Gastrocnemius medialis (tissue), 4 donors: ENCODE results near the gene POLR2A. TPM values are rescaled to one million over a fixed set of nuclear protein-coding genes. Genes with fewer than 3 reads are reported as not detected.
A peak's percentile ranks its signal among the peaks of the same experiment; 100 is the strongest.

ENCODE experiments used
- ATAC-seq, 2 donors: fragments of 150-250 bp; one replicate each; pipeline ENCODE4 v1.9.1; 2016
- DNase-seq, 2 donors: peaks; one replicate each; pipeline ENCODE4 v3.0.0-alpha.2; 2019
- H3K27ac ChIP-seq, 4 donors: fragments of 200-600 bp; sonication (generic); 1 replicate in 1 of 4; 2 replicates in 3 of 4; pipeline ENCODE4 v1.5.1; 2016 to 2018; ENCODE audit warnings: mild to moderate bottlenecking in 2 of 4, moderate library complexity in 1 of 4
- H3K27me3 ChIP-seq, 3 donors: fragments of 200-600 bp; sonication (generic) in 2 of 3; 1 replicate in 1 of 3; 2 replicates in 2 of 3; pipeline versions ENCODE4 v1.5.1 to v1.6.0; 2016 to 2019; ENCODE audit warnings: mild to moderate bottlenecking in 1 of 3, moderate library complexity in 1 of 3
- H3K36me3 ChIP-seq, 2 donors: fragments of 200-600 bp; sonication (generic) in 1 of 2; one replicate each; pipeline ENCODE4 v1.5.1; 2017 to 2018
- H3K4me1 ChIP-seq, 2 donors: fragments of 200-600 bp; sonication (generic) in 1 of 2; one replicate each; pipeline ENCODE4 v1.5.1; 2016 to 2017; ENCODE audit warnings: mild to moderate bottlenecking in 2 of 2
- H3K4me3 ChIP-seq, 4 donors: fragments of 200-600 bp; sonication (generic) in 3 of 4; 1 replicate in 1 of 4; 2 replicates in 3 of 4; pipeline ENCODE4 v1.5.1; 2016 to 2019; ENCODE audit warnings: mild to moderate bottlenecking in 2 of 4
- H3K9me3 ChIP-seq, 3 donors: fragments of 200-600 bp; sonication (generic) in 2 of 3; 1 replicate in 1 of 3; 2 replicates in 2 of 3; pipeline ENCODE4 v1.5.1; 2016 to 2019
- POLR2A ChIP-seq, 2 donors: fragments of 450-650 bp; IDR thresholded peaks; one replicate each; pipeline ENCODE4 v1.6.1; 2017; ENCODE audit warnings: antibody characterized with exemption in 2 of 2, mild to moderate bottlenecking in 2 of 2, moderate library complexity in 2 of 2
- in situ Hi-C, 4 donors: fragments of 200-750 bp; cut with MboI; loops; one replicate each; pipeline versions ENCODE4 v1.15.0 to v1.8.0; 2017; ENCODE audit warnings: low sequenced_read_pairs in 4 of 4
- intact Hi-C: fragments of 100-400 bp; cut with DNase I; formaldehyde crosslinking; loops from one replicate; pipeline ENCODE4 v1.15.1; 2023; ENCODE audit warnings: low total_unique reads
- total RNA-seq, 4 donors: library from RNA; depleted of rRNA; stranded (reverse); fragments of >200 nt; gene quantifications; one replicate each; pipeline versions ENCODE4 v1.1.0 to v1.2.3, GENCODE V29; 2016
- TF ChIP-seq, protein P1 (sequence below), 5 experiments: fragments of 450-650 bp in 3 of 5; fragments of 200-600 bp in 2 of 5; sonication (generic) in 2 of 5; IDR thresholded peaks in 4 of 5; conservative IDR thresholded peaks in 1 of 5; 1 replicate in 4 of 5; 2 replicates in 1 of 5; pipeline ENCODE4 v1.5.1; 2016 to 2019; ENCODE audit warnings: antibody characterized with exemption in 5 of 5, mild to moderate bottlenecking in 3 of 5, moderate library complexity in 3 of 5

POLR2A gene
- total RNA-seq, 4 donors from 2014 or later = 20.3 to 56.9 (median 39.3) TPM

DNA sequence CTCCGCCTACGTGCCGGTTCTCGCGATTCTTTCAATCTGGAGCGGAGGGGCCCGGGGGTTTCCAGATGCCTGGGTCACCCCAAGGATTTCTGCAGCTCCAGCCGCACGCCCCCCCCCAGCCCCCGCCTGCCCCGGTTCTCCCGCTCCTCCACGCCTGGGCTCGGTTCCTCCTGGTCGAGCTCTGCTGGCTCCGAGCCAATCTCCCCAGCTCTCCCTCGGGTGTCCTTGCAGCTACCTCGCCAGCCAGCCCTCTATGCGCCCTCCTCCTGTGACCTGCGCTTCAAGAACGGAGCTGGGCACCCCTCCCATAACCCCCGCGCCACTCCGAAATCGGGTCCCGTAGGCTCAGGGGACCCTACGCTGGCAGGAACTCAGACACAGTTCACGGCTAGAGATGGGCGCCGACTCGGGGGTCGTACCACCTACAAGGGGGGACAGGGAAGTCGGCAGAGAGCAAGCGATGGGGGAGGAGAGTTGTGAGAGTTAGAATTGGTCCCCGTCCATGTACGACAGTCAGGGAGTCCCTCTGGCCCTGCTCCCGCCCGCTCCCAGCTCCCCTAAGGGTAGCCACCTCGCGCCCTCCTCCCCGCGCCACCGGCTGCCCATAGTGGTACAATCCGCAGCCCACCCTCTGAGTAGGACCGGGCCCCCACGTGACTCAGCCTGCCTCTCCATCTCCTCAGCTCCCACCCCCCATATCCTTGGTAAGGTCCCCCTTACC is 43.9 kb upstream of the POLR2A start:
- peak; percentile 61 to 77 for DNase-seq
- intact Hi-C loops = no loop called here
- Histone ChIP-seq H3K36me3 (no peaks in the 10 kb centered on the region), H3K27me3 (peaks cover 0 to 4% (median 0%) of the 10 kb centered on the region in 3 donors), H3K27ac (peak overlapping the region; percentile 44 to 100 (median 88)), H3K4me1 (peaks cover 48 to 72% of the 10 kb centered on the region in 2 donors), H3K9me3 (no peaks in the 10 kb centered on the region), H3K4me3 (peak overlapping the region; percentile 55 to 82 (median 62))
- peak in 1 of 2 donors; percentile 7 for ATAC-seq
- no peak for TF ChIP-seq POLR2A (IDR thresholded peaks at IDR 0.05)
- TF ChIP-seq, protein P1, sequence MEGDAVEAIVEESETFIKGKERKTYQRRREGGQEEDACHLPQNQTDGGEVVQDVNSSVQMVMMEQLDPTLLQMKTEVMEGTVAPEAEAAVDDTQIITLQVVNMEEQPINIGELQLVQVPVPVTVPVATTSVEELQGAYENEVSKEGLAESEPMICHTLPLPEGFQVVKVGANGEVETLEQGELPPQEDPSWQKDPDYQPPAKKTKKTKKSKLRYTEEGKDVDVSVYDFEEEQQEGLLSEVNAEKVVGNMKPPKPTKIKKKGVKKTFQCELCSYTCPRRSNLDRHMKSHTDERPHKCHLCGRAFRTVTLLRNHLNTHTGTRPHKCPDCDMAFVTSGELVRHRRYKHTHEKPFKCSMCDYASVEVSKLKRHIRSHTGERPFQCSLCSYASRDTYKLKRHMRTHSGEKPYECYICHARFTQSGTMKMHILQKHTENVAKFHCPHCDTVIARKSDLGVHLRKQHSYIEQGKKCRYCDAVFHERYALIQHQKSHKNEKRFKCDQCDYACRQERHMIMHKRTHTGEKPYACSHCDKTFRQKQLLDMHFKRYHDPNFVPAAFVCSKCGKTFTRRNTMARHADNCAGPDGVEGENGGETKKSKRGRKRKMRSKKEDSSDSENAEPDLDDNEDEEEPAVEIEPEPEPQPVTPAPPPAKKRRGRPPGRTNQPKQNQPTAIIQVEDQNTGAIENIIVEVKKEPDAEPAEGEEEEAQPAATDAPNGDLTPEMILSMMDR (IDR thresholded peaks at IDR 0.05 in 4 of 5, conservative IDR thresholded peaks at IDR 0.05 in 1 of 5) = no peak
- in situ Hi-C loops = loop anchor here in 2 of 4 donors (5.0 to 25.0 kb wide), 2 partner anchors 37 to 122 kb away; partner anchors contain the start of genes SENP3 (in 1 of the 2), TNFSF13 (in 1 of the 2) and ZBTB4 (in 1 of the 2)

- Histone ChIP-seq H3K4me3 (peak overlapping the region; percentile 55 to 82 (median 62)), H3K4me1 (peaks cover 42 to 67% of the 10 kb centered on the region in 2 donors), H3K27me3 (peaks cover 0 to 4% (median 0%) of the 10 kb centered on the region in 3 donors), H3K27ac (peak overlapping the region; percentile 44 to 100 (median 88)), H3K9me3 (no peaks in the 10 kb centered on the region), H3K36me3 (no peaks in the 10 kb centered on the region)
- TF ChIP-seq, protein P1 (IDR thresholded peaks at IDR 0.05 in 4 of 5, conservative IDR thresholded peaks at IDR 0.05 in 1 of 5) = no peak
- peak in 1 of 2 donors; percentile 31 for TF ChIP-seq POLR2A (IDR thresholded peaks at IDR 0.05)
- in situ Hi-C loops = loop anchor here in 2 of 4 donors (5.0 to 25.0 kb wide), 2 partner anchors 36 to 121 kb away; partner anchors contain the start of genes SENP3 (in 1 of the 2), TNFSF13 (in 1 of the 2) and ZBTB4 (in 1 of the 2)
- ATAC-seq (peak in 1 of 2 donors; percentile 11), DNase-seq (peak; percentile 59 to 85)
- intact Hi-C loops = no loop called here
Measured at GRCh38 chr17:7440834-7441195, 43.4 kb upstream of the POLR2A start.

GRCh38 chr17:7441266-7441665 is 42.9 kb upstream of the POLR2A start:
- no peaks in the 10 kb centered on the region for H3K36me3 ChIP-seq
- no peak for TF ChIP-seq POLR2A (IDR thresholded peaks at IDR 0.05)
- peak overlapping the region in 1 of 4 donors; percentile 62 for H3K4me3 ChIP-seq
- no peaks in the 10 kb centered on the region for H3K9me3 ChIP-seq
- DNase-seq = no peak
- ATAC-seq = no peak
- H3K27me3 ChIP-seq = peaks cover 0 to 4% (median 0%) of the 10 kb centered on the region in 3 donors
- in situ Hi-C loops = loop anchor here in 2 of 4 donors (5.0 to 25.0 kb wide), 2 partner anchors 36 to 121 kb away; partner anchors contain the start of genes SENP3 (in 1 of the 2), TNFSF13 (in 1 of the 2) and ZBTB4 (in 1 of the 2)
- peak overlapping the region; percentile 44 to 100 (median 88) for H3K27ac ChIP-seq
- intact Hi-C loops = no loop called here
- peaks cover 38 to 67% of the 10 kb centered on the region in 2 donors for H3K4me1 ChIP-seq

DNA sequence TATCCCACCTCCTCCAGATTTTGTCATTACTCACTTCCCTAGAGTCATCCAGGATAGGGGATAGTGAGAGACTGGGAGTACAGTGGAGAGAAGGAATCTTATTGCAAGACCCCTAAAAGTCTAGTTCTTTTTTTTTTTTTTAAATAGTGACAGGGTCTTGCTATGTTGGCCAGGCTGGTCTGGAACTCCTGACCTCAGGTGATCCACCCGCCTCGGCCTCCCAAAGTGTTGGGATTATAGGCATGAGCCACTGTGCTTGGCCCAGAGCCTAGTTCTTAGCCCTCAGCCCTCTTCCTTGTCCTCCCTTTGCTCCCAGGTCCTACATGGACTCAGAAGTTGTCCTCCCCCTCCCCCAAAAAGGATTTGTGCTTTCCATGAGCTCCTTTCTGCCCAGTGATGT is 42.0 kb upstream of the POLR2A start:
- Histone ChIP-seq H3K27me3 (peaks cover 0 to 4% (median 0%) of the 10 kb centered on the region in 3 donors), H3K4me1 (peaks cover 32 to 67% of the 10 kb centered on the region in 2 donors), H3K36me3 (no peaks in the 10 kb centered on the region), H3K9me3 (no peaks in the 10 kb centered on the region), H3K27ac (peak overlapping the region in 3 of 4 donors; percentile 97 to 100 (median 98)), H3K4me3 (no peak overlapping the region)
- no peak for TF ChIP-seq POLR2A (IDR thresholded peaks at IDR 0.05)
- TF ChIP-seq, protein P1 (IDR thresholded peaks at IDR 0.05 in 4 of 5, conservative IDR thresholded peaks at IDR 0.05 in 1 of 5) = no peak
- ATAC-seq (no peak), DNase-seq (no peak)
- in situ Hi-C loops = loop anchor here in 2 of 4 donors (5.0 to 25.0 kb wide), 2 partner anchors 35 to 120 kb away; partner anchors contain the start of genes SENP3 (in 1 of the 2), TNFSF13 (in 1 of the 2) and ZBTB4 (in 1 of the 2)
- intact Hi-C loops = no loop called here
